Measurements from ENCODE around the gene EEF2K. TPM values are rescaled to one million over a fixed set of nuclear protein-coding genes. Genes with fewer than 3 reads are reported as not detected.

EEF2K gene
- total RNA-seq, 2 donors from 2014 or later, result 23.6 to 25.1 TPM

DNA sequence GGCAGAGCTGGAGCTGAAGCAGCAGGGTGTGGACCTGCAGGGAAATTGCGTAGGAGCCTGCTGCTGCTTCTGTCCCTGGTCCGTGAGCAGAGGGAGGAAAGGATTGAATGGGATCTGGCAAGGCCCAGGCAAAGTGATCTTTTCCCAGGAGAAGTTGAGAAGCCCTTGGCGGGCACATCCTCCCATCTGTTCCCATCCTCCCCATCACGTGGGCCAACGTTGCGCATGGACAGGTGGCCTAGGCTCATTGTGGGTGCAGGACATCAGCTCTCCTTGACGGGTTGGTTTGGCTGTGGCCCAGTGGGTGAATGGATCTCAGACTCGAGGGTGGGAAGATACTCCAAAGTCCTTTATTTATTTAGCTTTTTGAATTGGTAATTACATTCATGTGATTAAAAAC lies 61.7 kb downstream of the EEF2K start:
- Histone ChIP-seq H3K4me1 (no peaks in the 10 kb centered on the region), H3K4me3 (no peak overlapping the region), H3K9me3 (no peaks in the 10 kb centered on the region), H3K36me3 (replicated peaks in 1 of 2; ENCODE audit: insufficient read depth in 1 of 2, low read depth in 2 of 2) (peaks cover 0 to 24% of the 10 kb centered on the region in 2 donors), H3K27ac (no peak overlapping the region), H3K27me3 (no peaks in the 10 kb centered on the region)
- TF ChIP-seq POLR2A (IDR thresholded peaks at IDR 0.05) (no peak), CTCF (IDR thresholded peaks at IDR 0.05) (no peak)
- no peak for DNase-seq
- intact Hi-C loops (cut with DNase I), result no loop called here
- ATAC-seq, result no peak
- 79 to 85% methylated on average over 8 of the region's 8 CpGs for WGBS, 2 donors

DNA sequence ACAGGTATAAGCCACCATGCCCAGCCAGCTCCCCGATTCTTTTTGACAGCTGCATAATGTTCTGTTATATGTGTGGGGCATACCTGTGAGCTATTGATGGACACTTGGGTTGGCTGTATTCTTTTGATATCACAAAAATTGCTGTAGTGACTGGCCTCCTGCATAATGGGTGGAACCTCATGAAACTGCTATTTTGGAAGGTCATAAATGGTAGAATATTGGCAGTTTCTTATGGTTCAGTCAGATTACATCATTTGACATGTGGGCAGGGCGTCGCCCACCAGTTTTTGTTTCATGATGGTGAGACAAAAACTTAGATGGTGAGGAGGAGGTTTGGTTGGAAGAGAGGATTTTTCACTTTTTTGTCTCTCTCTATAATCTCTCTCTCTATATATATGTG lies 64.4 kb downstream of the EEF2K start:
- Histone ChIP-seq H3K4me1 (no peaks in the 10 kb centered on the region), H3K36me3 (replicated peaks in 1 of 2; ENCODE audit: insufficient read depth in 1 of 2, low read depth in 2 of 2) (peaks cover 0 to 21% of the 10 kb centered on the region in 2 donors), H3K27me3 (no peaks in the 10 kb centered on the region), H3K4me3 (no peak overlapping the region), H3K9me3 (no peaks in the 10 kb centered on the region), H3K27ac (no peak overlapping the region)
- TF ChIP-seq POLR2A (IDR thresholded peaks at IDR 0.05) (no peak), CTCF (IDR thresholded peaks at IDR 0.05) (no peak)
- intact Hi-C loops (cut with DNase I), result no loop called here
- no peak for DNase-seq
- WGBS, 2 donors, result 91 to 93% methylated on average over 3 of the region's 3 CpGs
- no peak for ATAC-seq

GRCh38 chr16:22272870-22273650 lies 67.0 kb downstream of the EEF2K start:
- intact Hi-C loops (cut with DNase I), result no loop called here
- TF ChIP-seq POLR2A (IDR thresholded peaks at IDR 0.05) (no peak), CTCF (IDR thresholded peaks at IDR 0.05) (no peak)
- H3K4me1 ChIP-seq, result no peaks in the 10 kb centered on the region
- H3K36me3 ChIP-seq (replicated peaks in 1 of 2; ENCODE audit: insufficient read depth in 1 of 2, low read depth in 2 of 2), result peaks cover 0 to 14% of the 10 kb centered on the region in 2 donors
- H3K4me3 ChIP-seq, result no peak overlapping the region
- H3K27ac ChIP-seq, result no peak overlapping the region
- no peak for ATAC-seq
- no peaks in the 10 kb centered on the region for H3K27me3 ChIP-seq
- WGBS, 2 donors, result 74 to 88% methylated on average over 8 of the region's 8 CpGs
- no peaks in the 10 kb centered on the region for H3K9me3 ChIP-seq
- no peak for DNase-seq

GRCh38 chr16:22274916-22275315 lies 68.8 kb downstream of the EEF2K start:
- peaks cover 0 to 11% of the 10 kb centered on the region in 2 donors for H3K36me3 ChIP-seq (replicated peaks in 1 of 2; ENCODE audit: insufficient read depth in 1 of 2, low read depth in 2 of 2)
- intact Hi-C loops (cut with DNase I), result no loop called here

More at GRCh38 chr16:22274916-22275315, 68.8 kb downstream of the EEF2K start:
- Histone ChIP-seq H3K27ac (no peak overlapping the region), H3K9me3 (no peaks in the 10 kb centered on the region), H3K27me3 (no peaks in the 10 kb centered on the region), H3K4me3 (no peak overlapping the region), H3K4me1 (no peaks in the 10 kb centered on the region)
- DNase-seq (no peak), ATAC-seq (no peak)
- WGBS, 2 donors, result 90 to 95% methylated on average over 1 of the region's 1 CpG
- TF ChIP-seq CTCF (IDR thresholded peaks at IDR 0.05) (no peak), POLR2A (IDR thresholded peaks at IDR 0.05) (no peak)

Measured in body of pancreas (tissue), 4 donors.